ENCODE results near the gene IFT122.

DNA sequence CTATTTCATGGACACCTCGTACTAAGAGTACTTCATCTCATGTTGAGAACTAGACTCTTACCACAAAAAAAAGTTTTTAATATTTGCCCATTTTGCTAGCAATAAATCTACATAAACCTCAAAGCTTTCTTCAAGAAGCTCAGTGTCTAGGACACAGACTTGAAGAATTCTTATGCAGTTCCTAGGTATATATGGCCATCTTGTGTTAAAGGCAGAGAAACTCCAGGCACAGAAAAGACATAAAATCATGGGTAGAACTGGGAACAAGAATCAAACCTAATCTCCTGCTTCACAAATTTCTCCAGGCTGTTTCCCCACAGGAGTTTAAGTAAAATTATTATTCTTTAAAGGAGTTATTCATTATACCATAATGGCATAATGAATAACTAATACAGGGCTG, 4.7 kb upstream of the IFT122 start:
- TF ChIP-seq, protein P1, sequence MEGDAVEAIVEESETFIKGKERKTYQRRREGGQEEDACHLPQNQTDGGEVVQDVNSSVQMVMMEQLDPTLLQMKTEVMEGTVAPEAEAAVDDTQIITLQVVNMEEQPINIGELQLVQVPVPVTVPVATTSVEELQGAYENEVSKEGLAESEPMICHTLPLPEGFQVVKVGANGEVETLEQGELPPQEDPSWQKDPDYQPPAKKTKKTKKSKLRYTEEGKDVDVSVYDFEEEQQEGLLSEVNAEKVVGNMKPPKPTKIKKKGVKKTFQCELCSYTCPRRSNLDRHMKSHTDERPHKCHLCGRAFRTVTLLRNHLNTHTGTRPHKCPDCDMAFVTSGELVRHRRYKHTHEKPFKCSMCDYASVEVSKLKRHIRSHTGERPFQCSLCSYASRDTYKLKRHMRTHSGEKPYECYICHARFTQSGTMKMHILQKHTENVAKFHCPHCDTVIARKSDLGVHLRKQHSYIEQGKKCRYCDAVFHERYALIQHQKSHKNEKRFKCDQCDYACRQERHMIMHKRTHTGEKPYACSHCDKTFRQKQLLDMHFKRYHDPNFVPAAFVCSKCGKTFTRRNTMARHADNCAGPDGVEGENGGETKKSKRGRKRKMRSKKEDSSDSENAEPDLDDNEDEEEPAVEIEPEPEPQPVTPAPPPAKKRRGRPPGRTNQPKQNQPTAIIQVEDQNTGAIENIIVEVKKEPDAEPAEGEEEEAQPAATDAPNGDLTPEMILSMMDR (IDR thresholded peaks at IDR 0.05; ENCODE audit: insufficient read depth, low read length), result no peak
- TF ChIP-seq POLR2AphosphoS5 (IDR thresholded peaks at IDR 0.05; ENCODE audit: low read depth), result no peak
